ENCODE results near the gene NOXO1.
"Not testable (repeated sequence)": the region's sequence is repeated elsewhere in the genome, so short reads cannot be mapped to it uniquely, and the experiment has no call there.

Gene NOXO1

GRCh38 chr16:1959269-1960039 is 21.8 kb downstream of the NOXO1 start, which contains the start of gene NDUFB10:
TSS of gene NDUFB10 (plus strand) at chr16:1959538. CDS start at chr16:1959625, 87 bp downstream.
- peak; percentile 63 for DNase-seq

GRCh38 chr16:1958715-1959268 is 22.5 kb downstream of the NOXO1 start:
- DNase-seq: no peak

GRCh38 chr16:1958143-1958491 is 23.2 kb downstream of the NOXO1 start:
- DNase-seq: not testable (repeated sequence)

GRCh38 chr16:1957434-1958142 is 23.7 kb downstream of the NOXO1 start:
- DNase-seq: not testable (repeated sequence)

GRCh38 chr16:1953734-1954133 is 27.5 kb downstream of the NOXO1 start:
- DNase-seq: no peak

GRCh38 chr16:1950559-1950958 is 30.7 kb downstream of the NOXO1 start:
- no peak for DNase-seq

GRCh38 chr16:1950047-1950446 is 31.2 kb downstream of the NOXO1 start:
- no peak for DNase-seq

GRCh38 chr16:1949507-1949906 is 31.8 kb downstream of the NOXO1 start:
- no peak for DNase-seq

GRCh38 chr16:1947369-1947670 is 33.9 kb downstream of the NOXO1 start:
- DNase-seq: no peak

- DNase-seq: no peak
Measured at GRCh38 chr16:1946495-1947368, 34.5 kb downstream of the NOXO1 start.

- no peak for DNase-seq
Measured at GRCh38 chr16:1945559-1946391, 35.5 kb downstream of the NOXO1 start.

GRCh38 chr16:1944612-1945199 is 36.6 kb downstream of the NOXO1 start:
- no peak for DNase-seq

GRCh38 chr16:1942810-1943726 is 38.2 kb downstream of the NOXO1 start, which contains the start of gene MSRB1:
TSS of gene MSRB1 (minus strand) at chr16:1943199. CDS start at chr16:1943156, 43 bp downstream.
- DNase-seq: peak; percentile 92

GRCh38 chr16:1942047-1942809 is 39.0 kb downstream of the NOXO1 start:
- DNase-seq: no peak

GRCh38 chr16:1941162-1942046 is 39.9 kb downstream of the NOXO1 start:
- DNase-seq: no peak

GRCh38 chr16:1940273-1941161 is 40.8 kb downstream of the NOXO1 start:
- DNase-seq: no peak

- DNase-seq: not testable (repeated sequence)
Measured at GRCh38 chr16:1939833-1940232, 41.4 kb downstream of the NOXO1 start.

- no peak for DNase-seq
Measured at GRCh38 chr16:1938910-1939309, 42.4 kb downstream of the NOXO1 start.

Data from NCI-H774 (cell line).